Caco-2 (cell line): ENCODE measurements around the gene R3HDM2. TPM values are rescaled to one million over a fixed set of nuclear protein-coding genes. Genes with fewer than 3 reads are reported as not detected.

ENCODE experiments used
- BruUV-seq: library from RNA; stranded (reverse); fragments of 400-500 nt; replicated peaks from 2 replicates; lab custom pipeline; 2021; lab: Mats Ljungman, UMichigan
- CTCF ChIA-PET: fragments of 300-600 bp; sonication (Branson Sonifier 250); formaldehyde crosslinking; loops from one replicate; lab custom pipeline; 2022; ENCODE audit warnings: antibody characterized with exemption; lab: Charles Lee
- POLR2A ChIA-PET: fragments of 300-600 bp; sonication (Branson Sonifier 250); formaldehyde crosslinking; loops from one replicate; lab custom pipeline; 2022; ENCODE audit warnings: antibody characterized with exemption; lab: Charles Lee
- DNase-seq, 2 experiments: peaks; one replicate each; pipeline versions ENCODE4 v3.0.0 to v3.0.0-alpha.2; 2020 to 2022
- H3K27me3 ChIP-seq: replicated peaks from 2 replicates; pipeline ENCODE4 v1.6.0; 2011; ENCODE audit warnings: low read length; ENCODE audit not compliant: control insufficient read depth, insufficient read depth
- H3K36me3 ChIP-seq: 2 replicates; pipeline ENCODE4 v1.5.1; 2011; ENCODE audit warnings: low read length; ENCODE audit not compliant: control insufficient read depth, insufficient read depth
- H3K4me1 ChIP-seq: fragments of 250-450 bp; sonication (Bioruptor Pico); 2 replicates; pipeline ENCODE4 v1.5.1; 2020; ENCODE audit warnings: mild to moderate bottlenecking
- H3K4me3 ChIP-seq: 2 replicates; pipeline ENCODE4 v1.5.1; 2011; ENCODE audit warnings: low read depth, mild to moderate bottlenecking, control low read depth, low read length
- H3K9me3 ChIP-seq: fragments of 250-450 bp; sonication (Bioruptor Pico); 2 replicates; pipeline ENCODE4 v1.5.1; 2020; ENCODE audit warnings: mild to moderate bottlenecking, moderate library complexity
- H3K27ac Mint-ChIP-seq: one replicate; pipeline ENCODE4 v1.8.0; 2022; ENCODE audit warnings: mixed read lengths; ENCODE audit not compliant: unreplicated experiment
- H3K27me3 Mint-ChIP-seq: one replicate; pipeline ENCODE4 v1.8.0; 2022; ENCODE audit warnings: mixed read lengths; ENCODE audit not compliant: insufficient read depth, unreplicated experiment
- H3K36me3 Mint-ChIP-seq: one replicate; pipeline ENCODE4 v1.8.0; 2022; ENCODE audit warnings: mild to moderate bottlenecking, mixed read lengths; ENCODE audit not compliant: insufficient read depth, unreplicated experiment
- H3K4me1 Mint-ChIP-seq: one replicate; pipeline ENCODE4 v1.8.0; 2022; ENCODE audit warnings: low read depth, mixed read lengths; ENCODE audit not compliant: unreplicated experiment
- H3K4me3 Mint-ChIP-seq: one replicate; pipeline ENCODE4 v1.8.0; 2022; ENCODE audit warnings: mild to moderate bottlenecking, moderate library complexity, mixed read lengths; ENCODE audit not compliant: unreplicated experiment
- H3K9me3 Mint-ChIP-seq: one replicate; pipeline ENCODE4 v1.8.0; 2022; ENCODE audit warnings: mixed read lengths; ENCODE audit not compliant: unreplicated experiment
- intact Hi-C: fragments of 100-400 bp; cut with micrococcal nuclease; formaldehyde crosslinking; loops from one replicate; pipeline ENCODE4 v1.10.0; 2022; ENCODE audit not compliant: unreplicated experiment
- total RNA-seq: library from RNA; stranded (reverse); gene quantifications from 2 replicates; pipeline ENCODE4 v1.2.3, GENCODE V29; 2022
- TF ChIP-seq, protein P1 (sequence below), 2 experiments: fragments of 200-600 bp in 1 of 2; IDR thresholded peaks; 1 replicate in 1 of 2; 2 replicates in 1 of 2; pipeline versions ENCODE4 v1.5.1 to v1.8.0; 2011 to 2022; ENCODE audit warnings: antibody characterized with exemption in 1 of 2, control low read depth in 1 of 2, inconsistent platforms in 1 of 2, low read depth in 1 of 2, low read length in 1 of 2, mild to moderate bottlenecking in 1 of 2, moderate library complexity in 1 of 2; ENCODE audit not compliant: insufficient read depth in 1 of 2, severe bottlenecking in 1 of 2, unreplicated experiment in 1 of 2

Gene R3HDM2
- total RNA-seq, 1 experiment from 2014 or later: 33.7 TPM

DNA sequence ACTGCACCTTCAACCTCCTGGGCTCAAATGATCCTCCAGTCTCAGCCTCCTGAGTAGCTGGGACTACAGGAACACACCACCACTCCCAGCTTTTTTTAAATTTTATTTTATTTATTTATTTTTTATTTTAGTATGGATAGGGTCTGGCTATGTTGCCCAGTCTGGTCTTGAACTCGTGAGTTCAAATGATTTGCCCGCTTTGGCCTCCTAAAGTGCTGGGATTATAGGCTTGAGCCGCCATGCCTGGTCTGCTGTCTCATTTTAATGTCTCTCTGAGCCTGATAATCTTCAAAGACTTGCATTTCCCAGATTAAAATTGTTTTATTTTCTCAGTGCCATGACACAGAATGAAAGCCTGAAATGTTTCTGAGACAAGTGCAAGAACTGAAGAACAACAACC is 2.5 kb upstream of the R3HDM2 start:
- CTCF ChIA-PET: interaction anchor here (0.8 to 1.4 kb wide), 2 partner anchors 19 to 21 kb away, joined by 4 read pairs; partner anchors contain the start of gene INHBE
- TF ChIP-seq, protein P1, sequence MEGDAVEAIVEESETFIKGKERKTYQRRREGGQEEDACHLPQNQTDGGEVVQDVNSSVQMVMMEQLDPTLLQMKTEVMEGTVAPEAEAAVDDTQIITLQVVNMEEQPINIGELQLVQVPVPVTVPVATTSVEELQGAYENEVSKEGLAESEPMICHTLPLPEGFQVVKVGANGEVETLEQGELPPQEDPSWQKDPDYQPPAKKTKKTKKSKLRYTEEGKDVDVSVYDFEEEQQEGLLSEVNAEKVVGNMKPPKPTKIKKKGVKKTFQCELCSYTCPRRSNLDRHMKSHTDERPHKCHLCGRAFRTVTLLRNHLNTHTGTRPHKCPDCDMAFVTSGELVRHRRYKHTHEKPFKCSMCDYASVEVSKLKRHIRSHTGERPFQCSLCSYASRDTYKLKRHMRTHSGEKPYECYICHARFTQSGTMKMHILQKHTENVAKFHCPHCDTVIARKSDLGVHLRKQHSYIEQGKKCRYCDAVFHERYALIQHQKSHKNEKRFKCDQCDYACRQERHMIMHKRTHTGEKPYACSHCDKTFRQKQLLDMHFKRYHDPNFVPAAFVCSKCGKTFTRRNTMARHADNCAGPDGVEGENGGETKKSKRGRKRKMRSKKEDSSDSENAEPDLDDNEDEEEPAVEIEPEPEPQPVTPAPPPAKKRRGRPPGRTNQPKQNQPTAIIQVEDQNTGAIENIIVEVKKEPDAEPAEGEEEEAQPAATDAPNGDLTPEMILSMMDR (IDR thresholded peaks at IDR 0.05; ENCODE audit: insufficient read depth in 1 of 2, low read depth in 1 of 2, low read length in 1 of 2, severe bottlenecking in 1 of 2, unreplicated experiment in 1 of 2): no peak
- POLR2A ChIA-PET: no interaction called here
- Histone ChIP-seq H3K36me3 (no peaks in the 10 kb centered on the region), H3K4me1 (peaks cover 9% of the 10 kb centered on the region), H3K4me3 (no peak overlapping the region), H3K27me3 (no peaks in the 10 kb centered on the region), H3K9me3 (no peaks in the 10 kb centered on the region)
- Mint-ChIP-seq H3K4me1 (peaks cover 6% of the 10 kb centered on the region), H3K4me3 (no peak overlapping the region), H3K36me3 (peaks cover 9% of the 10 kb centered on the region), H3K27ac (no peak overlapping the region), H3K9me3 (no peaks in the 10 kb centered on the region), H3K27me3 (no peaks in the 10 kb centered on the region)
- BruUV-seq: no TSS peak
- intact Hi-C loops: no loop called here
- no peak for DNase-seq

DNA sequence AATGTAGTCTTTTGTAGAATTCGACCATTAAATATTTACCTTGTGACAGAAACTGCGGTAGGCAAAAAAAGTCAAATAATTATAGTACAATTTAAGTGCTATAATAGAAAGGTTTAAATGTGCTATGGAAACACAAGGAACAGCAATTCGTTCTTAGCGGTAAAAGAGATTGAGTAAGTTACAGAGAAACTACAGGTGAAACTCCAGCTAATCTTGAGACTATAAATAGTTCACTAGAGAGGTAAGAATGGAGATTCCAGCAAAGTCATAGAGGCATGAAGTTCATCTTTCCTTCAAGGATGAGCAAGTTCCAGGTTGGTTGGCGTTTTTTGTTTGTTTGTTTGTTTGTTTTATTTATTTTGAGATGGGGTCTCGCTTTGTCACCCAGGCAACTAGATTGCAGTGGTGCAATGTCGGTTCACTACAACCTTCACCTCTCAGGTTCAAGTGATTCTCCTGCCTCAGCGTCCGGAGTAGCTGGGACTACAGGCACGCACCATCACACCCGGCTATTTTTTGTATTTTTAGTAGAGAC is 878 bp upstream of the R3HDM2 start:
- peak overlapping the region; percentile 81 for H3K4me3 Mint-ChIP-seq
- H3K27me3 ChIP-seq: no peaks in the 10 kb centered on the region
- peaks cover 9% of the 10 kb centered on the region for H3K36me3 Mint-ChIP-seq
- H3K9me3 ChIP-seq: no peaks in the 10 kb centered on the region
- no peaks in the 10 kb centered on the region for H3K36me3 ChIP-seq
- peak overlapping the region; percentile 49 for H3K4me3 ChIP-seq
- H3K27me3 Mint-ChIP-seq: no peaks in the 10 kb centered on the region
- H3K4me1 ChIP-seq: peaks cover 9% of the 10 kb centered on the region
- POLR2A ChIA-PET: no interaction called here
- DNase-seq: no peak
- peak overlapping the region; percentile 96 for H3K27ac Mint-ChIP-seq
- TF ChIP-seq, protein P1 (IDR thresholded peaks at IDR 0.05; ENCODE audit: insufficient read depth in 1 of 2, low read depth in 1 of 2, low read length in 1 of 2, severe bottlenecking in 1 of 2, unreplicated experiment in 1 of 2): no peak
- peaks cover 13% of the 10 kb centered on the region for H3K4me1 Mint-ChIP-seq
- intact Hi-C loops: loop anchor here (1.0 to 2.0 kb wide), 2 partner anchors 22 to 63 kb away; no protein-coding TSS in a partner anchor
- no TSS peak for BruUV-seq
- H3K9me3 Mint-ChIP-seq: no peaks in the 10 kb centered on the region
- CTCF ChIA-PET: no interaction called here

DNA sequence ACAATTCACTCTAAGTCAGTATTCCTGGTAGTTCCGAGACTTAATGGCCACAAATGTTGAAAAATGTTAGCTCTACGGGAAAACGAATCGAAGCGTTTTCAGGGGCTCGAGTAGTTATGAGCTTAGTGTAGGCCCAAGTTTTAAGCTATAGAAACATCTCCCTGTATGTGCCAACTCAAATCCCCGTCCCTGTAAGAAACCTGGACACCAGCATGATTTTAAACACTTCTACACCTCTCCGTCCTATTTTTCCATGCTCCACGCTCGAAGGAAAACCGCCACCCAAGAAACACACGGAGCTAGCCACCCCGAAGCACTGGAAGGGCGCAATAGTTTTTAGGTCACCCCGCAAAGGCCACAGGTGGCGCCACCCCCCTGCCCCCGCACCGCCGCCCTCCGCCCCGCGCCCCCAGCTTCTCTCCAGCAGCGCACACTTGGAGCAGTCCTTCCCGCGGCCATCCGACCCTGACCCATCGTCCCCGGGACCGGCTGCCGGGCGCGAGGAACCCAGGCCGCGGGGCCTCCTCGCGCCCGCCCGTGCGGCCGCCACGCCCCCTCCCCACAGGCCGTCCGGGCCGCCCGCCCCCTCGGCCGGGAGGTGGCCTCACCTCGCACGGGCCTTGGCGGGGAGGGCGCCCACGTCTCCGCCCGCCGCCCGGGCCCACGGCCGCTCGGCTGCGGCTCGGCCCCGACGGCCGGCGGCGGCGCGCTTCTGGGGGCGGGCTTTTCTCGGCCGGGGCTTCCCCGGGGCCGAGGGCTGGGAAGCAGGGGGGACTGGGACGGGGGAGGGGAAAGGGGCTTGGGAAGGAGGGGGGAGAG is 522 bp downstream of the R3HDM2 start:
- Mint-ChIP-seq H3K4me1 (peaks cover 13% of the 10 kb centered on the region), H3K4me3 (peak overlapping the region; percentile 81), H3K27ac (peak overlapping the region; percentile 96), H3K27me3 (no peaks in the 10 kb centered on the region), H3K36me3 (peaks cover 9% of the 10 kb centered on the region), H3K9me3 (no peaks in the 10 kb centered on the region)
- BruUV-seq: no TSS peak
- H3K9me3 ChIP-seq: no peaks in the 10 kb centered on the region
- peak overlapping the region; percentile 49 for H3K4me3 ChIP-seq
- ChIA-PET POLR2A (interaction anchor here (0.6 to 1.2 kb wide), 4 partner anchors 22 to 302 kb away, joined by 3 to 4 read pairs (median 4); partner anchors contain the start of gene SHMT2), CTCF (interaction anchor here (0.6 to 1.2 kb wide), 5 partner anchors 23 to 909 kb away, joined by 3 to 11 read pairs (median 8); partner anchors contain the start of genes INHBE and RBMS2)
- H3K27me3 ChIP-seq: no peaks in the 10 kb centered on the region
- TF ChIP-seq, protein P1 (IDR thresholded peaks at IDR 0.05; ENCODE audit: insufficient read depth in 1 of 2, low read depth in 1 of 2, low read length in 1 of 2, severe bottlenecking in 1 of 2, unreplicated experiment in 1 of 2): peak; percentile 17 to 19
- intact Hi-C loops: loop anchor here (2.0 kb wide), 1 partner anchor 62 kb away; no protein-coding TSS in a partner anchor
- DNase-seq: peak; percentile 57 to 86
- H3K4me1 ChIP-seq: peaks cover 9% of the 10 kb centered on the region
- H3K36me3 ChIP-seq: no peaks in the 10 kb centered on the region
